Smooth muscle cell of trachea (primary cell): ENCODE data around the gene RHOXF2. TPM values are rescaled to one million over a fixed set of nuclear protein-coding genes. Genes with fewer than 3 reads are reported as not detected.

Source experiments
- total RNA-seq: library from RNA; depleted of rRNA; stranded (reverse); fragments of >200 nt; gene quantifications from 2 replicates; pipeline ENCODE4 v1.2.1, GENCODE V29; 2014

The RHOXF2 gene, protein sequence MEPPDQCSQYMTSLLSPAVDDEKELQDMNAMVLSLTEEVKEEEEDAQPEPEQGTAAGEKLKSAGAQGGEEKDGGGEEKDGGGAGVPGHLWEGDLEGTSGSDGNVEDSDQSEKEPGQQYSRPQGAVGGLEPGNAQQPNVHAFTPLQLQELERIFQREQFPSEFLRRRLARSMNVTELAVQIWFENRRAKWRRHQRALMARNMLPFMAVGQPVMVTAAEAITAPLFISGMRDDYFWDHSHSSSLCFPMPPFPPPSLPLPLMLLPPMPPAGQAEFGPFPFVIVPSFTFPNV
- not detected in 2 replicates for total RNA-seq

DNA sequence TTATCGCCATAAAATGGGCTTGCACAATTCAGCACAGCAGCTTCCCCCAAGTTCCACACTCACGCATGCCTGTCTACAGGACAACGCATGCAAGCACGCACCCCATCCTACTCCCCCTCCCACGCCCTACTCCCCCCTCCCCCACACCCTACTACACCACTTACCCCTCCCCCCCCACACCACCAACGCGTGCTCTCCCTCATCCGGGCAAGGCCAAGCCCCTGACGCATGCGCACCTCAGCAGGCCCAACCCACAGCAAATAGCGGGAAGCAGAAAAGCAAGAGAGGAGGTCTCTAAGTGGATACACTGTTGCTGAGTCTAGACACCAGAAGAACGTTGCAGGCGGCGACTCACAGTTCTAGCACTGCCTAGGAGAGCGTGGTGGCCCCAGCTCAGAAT lies at the start of gene RHOXF2:
TSS of gene RHOXF2 (plus strand) at position 301 of the 400 bp plus-strand sequence. CDS start 138 bp downstream, outside the sequence.

DNA sequence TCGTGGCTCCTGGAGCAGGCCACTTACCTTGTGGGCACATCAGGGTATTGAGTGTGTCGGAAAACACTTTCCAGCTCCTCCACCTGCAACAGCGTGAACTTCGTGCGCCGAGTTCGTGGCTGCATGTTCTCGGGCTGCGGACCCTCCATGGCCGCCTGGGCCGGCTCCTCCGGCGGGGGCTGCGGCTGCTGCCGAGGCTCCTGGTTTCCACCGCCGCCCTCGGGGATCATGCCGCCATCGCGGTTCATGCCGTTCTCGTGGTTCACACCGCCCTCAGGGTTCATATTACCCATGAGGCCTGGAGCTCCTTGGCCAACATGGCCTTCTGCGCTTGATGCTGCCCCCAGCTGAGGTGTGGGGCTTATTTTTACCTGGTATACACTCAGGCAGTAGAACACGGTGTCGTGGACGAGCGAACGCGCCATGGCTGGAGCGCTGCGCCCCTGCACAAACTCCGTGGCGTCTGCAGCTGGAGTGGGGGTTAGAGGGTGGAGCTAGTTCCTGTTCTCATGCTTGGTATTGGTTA lies 42.9 kb upstream of the RHOXF2 start, which contains the start of gene RHOXF1:
TSS of gene RHOXF1 (minus strand) at position 476 of the 526 bp plus-strand sequence. CDS start at position 425, 51 bp downstream.

Other genes starting within 250 kb of the RHOXF2 start
- 4.0 and 4.8 TPM in 2 replicates for gene NKAP, start 214.9 kb upstream of the RHOXF2 start, total RNA-seq
- not detected in 2 replicates for gene RHOXF2B, start 80.9 kb upstream of the RHOXF2 start, total RNA-seq
- gene RHOXF1, start 42.7 kb upstream of the RHOXF2 start, total RNA-seq = not detected in 2 replicates
- 10.5 and 10.9 TPM in 2 replicates for gene ZBTB33, start 92.2 kb downstream of the RHOXF2 start, total RNA-seq
- gene TMEM255A, start 152.8 kb downstream of the RHOXF2 start, total RNA-seq = under 0.01 TPM in 1 of 2 replicates, not detected in the other
- gene ATP1B4, start 203.5 kb downstream of the RHOXF2 start, total RNA-seq = not detected in 2 replicates